Embryonic facial prominence (tissue), 1 donor: ENCODE results near the gene HAAO.

ENCODE experiments used
- DNase-seq: peaks from one replicate; pipeline ENCODE4 v3.0.0-alpha.2; 2016; ENCODE audit errors: extremely low spot score

HAAO gene

DNA sequence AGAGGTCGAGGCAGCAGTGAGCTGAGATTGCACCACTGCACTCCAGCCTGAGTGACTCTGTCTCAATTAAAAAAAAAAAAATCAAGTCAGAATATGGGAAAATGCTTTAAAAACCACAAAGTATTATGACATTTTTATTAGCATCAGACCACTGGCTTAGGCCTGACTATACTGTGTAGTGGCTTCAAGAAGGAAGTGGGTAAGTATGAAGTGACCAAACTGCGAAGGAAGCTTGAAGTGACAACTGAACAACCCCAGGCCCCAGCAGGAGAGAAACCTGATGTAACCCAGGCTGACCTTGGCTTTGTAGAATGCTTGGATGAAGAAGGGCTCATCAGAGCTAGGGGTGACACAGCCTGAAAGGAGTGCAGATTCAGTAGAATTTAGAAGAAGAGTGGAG lies 21.4 kb upstream of the HAAO start:
- no peak for DNase-seq

DNA sequence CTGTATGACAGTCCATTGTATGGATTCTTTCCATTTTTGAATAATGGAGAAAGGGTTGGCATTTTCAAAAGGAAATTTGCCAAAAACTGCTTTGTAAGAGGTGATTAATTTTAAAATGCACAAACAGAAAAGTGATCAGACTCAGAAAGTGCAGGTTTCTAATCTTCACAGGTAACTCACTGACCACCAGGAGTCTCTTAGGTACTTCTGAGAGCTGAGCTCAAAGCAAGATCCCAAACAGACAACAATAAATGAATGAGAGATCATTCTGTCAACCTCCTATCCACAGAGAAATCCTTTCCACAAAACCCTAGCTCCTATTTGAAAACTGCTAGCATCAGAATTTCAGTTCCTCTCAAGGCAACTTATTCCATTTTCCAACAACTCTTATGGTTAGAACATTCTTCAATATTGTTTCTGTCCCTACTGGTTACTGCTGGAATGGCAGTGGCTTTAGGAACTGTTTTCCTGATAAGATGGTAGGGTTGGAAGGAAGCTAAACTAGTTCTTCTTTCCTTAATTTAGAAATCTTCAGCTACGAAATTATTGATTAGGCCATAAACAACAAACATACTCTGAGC lies 20.6 kb upstream of the HAAO start:
- DNase-seq = no peak

DNA sequence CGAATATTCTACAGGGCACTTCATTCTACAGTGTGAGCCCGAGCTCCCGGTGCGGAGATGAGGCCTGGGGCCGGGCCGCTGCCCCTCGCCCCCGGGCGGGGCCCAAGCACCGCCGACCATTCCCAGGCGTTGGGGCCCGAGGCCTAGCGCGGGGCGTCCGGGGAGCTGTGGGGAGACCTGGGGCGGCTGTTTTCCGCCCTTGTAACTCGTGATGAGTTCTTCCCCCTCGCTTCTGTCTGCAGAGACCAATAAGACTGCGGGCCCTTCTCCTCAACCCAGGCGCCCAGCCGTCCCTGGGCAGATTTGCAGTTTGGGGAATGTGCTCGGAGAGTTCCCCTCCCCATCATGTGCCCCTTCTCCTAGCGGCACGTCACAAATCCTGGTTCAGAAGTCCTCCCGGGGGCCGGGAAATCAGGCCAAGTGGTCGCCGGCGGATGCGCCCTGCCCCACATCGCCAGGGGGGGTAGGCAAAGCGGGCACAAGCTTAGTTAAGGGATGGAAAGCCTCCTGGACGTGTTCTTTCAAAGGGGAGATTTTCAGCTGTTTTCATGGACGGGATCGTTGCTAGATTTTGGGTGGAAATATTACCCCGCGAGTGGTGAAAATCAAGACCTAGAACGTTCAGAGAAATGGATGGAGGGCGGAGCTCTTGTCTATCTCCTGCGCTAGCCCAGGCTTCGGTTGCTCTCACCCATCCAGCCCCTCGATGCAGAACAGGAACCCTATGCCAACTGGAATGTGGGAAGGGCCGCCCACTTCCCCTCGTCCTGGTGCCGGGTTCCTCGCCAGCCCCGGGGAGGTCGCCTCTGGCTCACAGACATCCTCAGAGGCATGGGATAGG lies 18.8 kb upstream of the HAAO start:
- DNase-seq = peak; percentile 61

DNA sequence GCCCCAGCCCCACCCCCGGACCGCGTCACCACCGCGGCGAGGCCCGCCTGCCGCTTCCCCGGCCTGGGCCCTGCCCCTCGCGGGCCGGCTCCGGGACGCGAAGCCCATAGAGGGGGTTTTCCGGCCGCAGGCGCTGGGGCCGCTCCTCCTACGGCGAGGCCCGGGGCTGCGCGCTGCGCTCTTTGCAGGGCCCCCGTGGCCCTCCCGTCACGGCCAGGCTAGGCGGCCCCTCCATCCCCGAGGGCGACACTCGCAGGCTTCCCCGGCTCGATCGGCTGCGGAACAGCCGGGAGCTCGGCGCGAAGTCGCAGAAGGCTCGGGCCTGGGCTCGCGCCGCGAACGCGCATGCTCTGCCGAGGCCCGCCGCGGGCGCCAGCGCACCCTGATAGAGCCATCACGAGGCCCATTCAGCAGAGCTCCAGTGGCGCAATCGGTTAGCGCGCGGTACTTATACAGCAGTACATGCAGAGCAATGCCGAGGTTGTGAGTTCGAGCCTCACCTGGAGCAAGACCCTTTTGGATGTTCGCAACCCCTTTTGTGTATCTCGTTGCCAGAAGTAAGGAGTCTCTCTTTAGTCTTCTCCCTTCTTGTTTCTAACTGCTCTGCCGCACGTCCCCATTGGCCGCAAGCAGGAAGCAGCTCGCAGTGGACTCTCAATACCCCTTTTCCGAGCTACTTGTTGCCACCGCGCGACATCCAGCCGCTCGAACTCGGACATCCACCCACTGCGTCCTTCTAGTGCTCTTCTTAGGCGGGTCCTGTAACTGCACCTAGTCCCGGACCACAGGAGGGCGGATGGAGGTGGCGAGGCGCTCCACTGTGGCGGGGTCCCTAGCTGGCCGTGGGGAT lies 18.0 kb upstream of the HAAO start:
- DNase-seq = peak; percentile 87

DNA sequence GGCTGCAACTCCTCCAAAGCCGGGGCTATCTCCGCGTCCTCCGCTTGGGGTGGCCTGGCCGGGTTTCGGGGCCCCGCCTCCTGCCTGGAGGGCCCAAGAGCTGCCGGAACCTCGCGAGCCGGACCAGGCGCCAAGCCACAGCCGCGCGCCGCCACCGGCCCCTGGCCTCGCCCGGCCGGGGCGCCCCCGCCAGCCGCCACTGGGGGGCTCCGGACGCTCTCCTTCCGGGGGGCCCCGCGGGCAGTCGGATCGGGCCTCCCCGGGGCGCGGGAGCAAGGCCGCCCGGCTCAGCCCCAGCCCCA lies 17.4 kb upstream of the HAAO start:
- peak; percentile 47 for DNase-seq

DNA sequence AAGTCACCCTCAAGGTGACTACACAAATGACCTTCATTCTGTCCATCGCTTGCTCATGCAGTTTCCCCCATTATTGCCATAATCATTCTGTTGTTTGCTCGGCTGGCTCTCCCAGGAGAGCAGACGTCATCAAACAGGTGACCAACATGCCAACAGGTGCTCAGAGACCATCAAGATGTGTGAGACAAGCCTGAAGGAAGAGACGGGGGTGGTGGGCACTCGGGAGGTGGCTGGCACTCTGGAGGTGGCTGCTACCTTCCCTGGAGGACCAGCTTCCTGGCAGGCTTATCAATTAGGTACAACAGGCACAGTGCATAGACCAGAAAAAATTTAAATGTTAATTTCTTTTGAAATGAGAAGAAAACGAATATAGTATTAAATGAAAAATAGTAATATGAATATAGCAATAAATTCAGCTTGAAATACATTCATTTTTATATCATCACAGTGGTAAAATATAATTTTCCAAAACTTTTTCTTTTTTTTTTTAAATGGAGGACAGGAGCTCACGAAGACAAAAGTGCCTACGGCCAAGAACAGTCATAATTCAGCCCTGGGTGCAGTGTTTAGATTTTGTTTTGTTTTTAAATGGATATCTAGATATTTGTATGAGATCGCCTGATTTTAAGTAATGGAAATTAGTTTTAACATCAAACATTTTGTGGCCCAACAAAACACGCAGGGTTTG lies 16.9 kb upstream of the HAAO start:
- no peak for DNase-seq

DNA sequence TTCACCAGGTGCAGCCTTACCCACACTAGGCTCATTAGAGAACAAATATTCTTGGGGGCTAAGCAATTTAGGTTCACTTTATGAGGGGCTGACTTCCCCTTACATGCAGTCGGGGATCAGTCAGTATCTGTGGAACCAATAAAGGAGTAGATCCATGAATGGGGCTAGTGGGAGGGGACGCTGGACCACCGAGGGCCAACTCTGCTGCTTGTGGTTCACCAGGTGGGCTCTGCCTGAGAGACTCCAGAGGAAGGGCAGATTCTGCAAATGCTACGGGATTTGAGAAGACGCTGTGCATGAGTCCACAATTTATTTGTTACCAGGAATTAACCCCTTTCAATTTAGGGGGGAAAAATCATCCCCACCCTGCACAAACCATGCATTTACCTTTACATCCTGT lies 15.9 kb upstream of the HAAO start:
- DNase-seq = no peak

DNA sequence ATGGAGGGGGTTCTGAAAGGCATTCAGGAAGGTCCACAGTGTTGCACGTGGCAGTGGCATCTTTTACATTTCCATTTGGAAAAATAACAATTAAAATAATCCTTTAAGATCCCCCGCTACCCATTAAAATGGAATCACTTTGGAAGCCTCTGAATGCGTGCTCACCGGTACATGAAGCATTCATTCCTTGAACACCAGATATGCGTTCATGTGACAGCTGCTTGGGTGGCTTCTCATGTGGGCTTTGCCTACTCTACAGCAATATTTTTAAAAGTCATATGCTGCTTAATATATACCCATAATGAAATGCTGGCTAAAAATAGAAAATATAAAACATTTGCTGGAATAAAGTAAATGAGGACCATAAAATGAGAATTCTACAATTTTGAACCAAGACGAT lies 14.4 kb upstream of the HAAO start:
- DNase-seq = no peak

DNA sequence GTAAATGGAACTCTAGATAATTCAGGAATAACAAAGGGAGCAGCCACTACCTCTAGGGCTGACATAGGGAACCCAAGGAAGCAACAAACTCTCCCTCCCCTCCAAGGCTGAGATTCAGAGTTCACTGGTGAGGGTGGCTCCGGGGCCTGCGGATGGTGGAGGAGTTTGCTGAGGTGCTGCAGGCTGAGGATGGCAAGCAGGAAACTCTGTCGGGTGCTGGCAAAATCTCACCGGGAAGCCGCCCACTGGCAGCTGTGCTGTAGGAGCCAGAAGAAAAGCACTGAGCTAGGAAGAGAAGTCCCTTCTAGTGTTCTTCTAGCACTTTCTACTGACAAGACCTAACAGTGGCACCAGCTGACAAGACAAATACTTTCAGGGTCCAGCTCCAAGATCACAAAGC lies 12.5 kb upstream of the HAAO start:
- DNase-seq = no peak

DNA sequence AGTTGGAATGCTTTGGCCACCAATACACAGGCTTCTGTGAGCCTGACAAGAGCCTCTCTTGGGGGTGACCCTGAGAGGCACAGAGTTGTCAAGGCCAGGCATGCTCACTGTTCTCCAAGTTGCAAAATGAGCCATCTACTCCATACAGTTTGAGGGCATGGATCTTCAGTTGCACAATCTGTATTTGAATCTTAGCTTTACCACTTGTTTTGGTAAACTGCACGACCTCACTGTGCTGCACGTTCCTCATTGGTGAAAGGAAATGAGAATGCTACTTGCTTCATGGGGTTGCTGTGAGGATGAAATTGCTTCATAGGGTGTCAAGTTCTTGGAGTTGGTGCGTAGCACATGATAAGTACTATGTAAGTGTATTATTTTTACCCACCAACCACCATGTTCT lies 12.0 kb upstream of the HAAO start:
- DNase-seq = no peak

DNA sequence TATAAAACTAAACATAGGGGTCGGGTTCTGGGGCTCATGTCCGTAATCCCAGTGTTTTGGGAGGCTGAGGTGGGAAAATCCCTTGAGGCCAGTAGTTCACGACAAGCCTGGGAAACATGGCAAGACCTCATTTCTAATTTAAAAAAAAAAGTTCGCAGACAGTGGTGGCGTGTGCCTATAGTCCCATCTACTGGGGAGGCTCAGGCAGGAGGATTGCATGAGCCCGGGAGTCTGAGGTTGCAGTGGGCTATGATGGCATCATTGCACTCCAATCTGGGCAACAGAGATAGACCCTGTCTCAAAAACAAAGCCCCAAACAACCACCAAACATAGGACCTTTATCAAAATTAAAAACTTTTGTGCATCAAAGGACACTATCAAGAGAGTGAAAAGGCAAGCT lies 9.8 kb upstream of the HAAO start:
- DNase-seq = no peak

DNA sequence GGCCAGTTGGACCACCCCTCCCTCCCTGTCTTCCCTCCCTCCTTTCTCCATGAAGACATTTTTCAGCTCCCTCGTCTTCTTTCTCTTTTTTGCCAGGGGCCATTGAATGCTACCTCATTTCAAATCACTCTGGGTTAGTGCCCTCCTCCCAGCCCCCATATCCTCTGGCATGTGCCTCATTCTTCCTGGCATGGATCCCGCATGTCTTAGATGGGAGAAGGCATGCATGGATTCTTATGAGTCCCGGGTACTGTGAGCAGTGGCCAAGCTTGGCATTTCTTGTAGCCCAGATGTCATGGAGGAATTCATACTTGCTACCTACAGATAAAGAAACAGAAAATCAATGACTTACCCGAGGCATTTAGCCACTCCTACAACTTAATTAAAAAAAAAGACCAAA lies 9.0 kb upstream of the HAAO start:
- no peak for DNase-seq

DNA sequence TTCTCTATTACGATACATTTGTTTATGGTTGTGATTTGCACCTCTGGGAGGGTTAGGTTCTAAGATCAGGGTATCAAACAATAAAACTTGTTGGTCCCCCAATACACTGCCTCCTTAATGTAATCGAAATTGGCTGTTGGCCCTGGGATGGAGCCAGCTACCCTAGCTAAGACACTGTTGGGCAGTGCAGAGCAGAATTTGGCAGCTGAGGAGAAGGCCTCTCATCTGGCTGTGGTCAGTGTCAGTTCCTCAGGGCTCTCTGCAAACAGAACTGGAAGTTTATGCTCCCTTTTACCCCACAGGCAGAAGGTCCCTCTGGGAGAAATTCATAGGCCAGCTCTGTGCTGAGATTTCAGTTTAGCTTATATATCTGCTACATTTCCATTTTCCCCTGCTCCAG lies 8.6 kb upstream of the HAAO start:
- DNase-seq = no peak

DNA sequence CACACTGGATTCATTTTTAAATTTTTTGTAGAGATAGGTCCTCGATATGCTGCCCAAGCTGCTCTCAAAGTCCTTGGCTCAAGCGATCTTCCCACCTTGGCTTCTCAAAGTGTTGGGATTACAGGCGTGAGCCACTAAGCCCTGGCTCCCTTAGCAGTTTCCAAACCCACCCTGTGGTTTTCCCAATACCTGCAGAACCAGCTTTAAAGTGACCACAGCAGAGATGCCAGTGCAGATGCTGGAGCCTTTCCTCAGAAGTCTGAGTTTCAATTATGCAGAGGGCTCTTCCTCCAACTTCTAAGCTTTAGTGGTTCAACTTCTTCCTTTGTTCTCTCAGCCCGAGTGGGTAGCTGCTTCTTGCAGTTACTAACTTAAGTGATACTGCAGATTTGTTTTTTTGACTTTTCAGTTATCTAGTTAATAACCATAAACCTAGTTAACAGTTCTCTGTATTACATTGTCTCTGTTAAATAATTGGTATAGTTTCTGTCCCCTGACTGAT lies 8.1 kb upstream of the HAAO start:
- DNase-seq = no peak

DNA sequence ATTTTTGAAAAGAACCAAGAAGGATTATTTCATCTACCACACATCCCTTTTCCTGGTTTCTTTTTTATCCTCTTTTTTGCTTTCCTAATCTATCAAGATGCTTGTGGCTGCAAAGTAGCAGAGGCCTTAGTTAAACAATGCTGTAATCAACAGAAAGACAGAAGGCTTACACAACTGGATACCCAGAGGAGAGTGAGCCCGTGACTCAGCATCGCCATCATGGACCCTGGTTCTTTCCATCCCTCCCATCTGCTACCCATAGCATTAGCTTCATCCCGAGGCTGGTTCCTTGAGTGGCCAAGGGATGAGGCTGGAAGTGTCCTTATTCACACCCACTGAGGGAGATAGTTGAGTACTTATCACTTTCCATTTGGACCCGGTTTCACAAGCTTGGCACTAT lies 7.5 kb upstream of the HAAO start:
- no peak for DNase-seq

DNA sequence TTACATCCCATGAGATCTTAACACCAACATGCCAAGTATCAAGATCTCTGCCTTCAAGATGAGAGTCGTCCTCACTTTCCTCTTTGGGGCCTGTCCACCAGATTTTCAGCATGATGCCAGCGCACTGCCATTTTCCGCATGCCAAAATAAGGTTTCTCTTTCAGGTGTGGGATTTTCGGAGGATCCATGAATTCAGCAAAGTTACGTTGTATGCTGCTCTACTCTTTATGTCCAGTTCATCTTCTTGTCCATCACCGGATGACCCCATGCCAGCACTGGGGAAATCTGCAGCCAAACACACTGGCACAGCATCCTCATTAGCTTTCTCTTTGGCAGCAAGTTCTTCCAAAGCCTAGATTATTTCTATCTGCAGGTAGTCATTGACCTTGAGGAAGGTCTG lies 4.9 kb upstream of the HAAO start:
- no peak for DNase-seq

DNA sequence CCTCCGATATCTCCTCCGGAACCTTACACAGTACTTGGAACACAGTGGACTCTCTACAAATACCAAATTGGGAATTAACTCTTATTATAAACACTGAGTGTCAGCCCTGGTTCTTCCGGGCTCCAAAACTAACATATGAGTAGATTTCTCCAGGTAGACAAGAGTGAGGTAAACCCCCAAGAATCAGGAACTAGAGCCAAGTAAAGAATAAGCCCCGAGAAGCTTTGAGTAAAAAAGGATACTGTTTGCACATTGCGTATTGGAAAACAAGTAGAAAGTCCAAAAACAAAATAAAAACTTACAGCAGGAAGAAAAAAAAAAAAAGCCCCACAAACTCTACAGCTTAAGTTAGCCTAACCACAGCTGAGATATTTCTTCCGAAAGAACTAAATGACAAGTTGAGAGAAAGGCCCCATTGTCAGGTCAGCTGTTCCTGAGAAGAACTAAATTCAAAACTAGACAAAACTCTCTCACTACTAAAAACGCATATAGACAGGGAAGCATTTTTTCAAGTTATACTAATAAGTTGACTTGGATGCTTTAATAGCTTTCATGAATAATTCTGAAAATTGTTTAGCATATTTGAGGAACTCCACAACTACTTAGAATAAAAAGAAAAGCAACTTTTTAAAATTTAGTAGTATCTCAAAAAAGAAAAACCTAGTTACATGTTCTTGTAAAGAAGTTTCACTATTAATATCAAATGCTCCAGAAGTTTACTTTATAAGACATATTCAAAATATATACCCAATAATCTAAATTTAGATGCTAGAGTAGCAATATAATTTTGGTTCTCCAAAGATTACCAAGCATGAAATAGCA lies 4.3 kb upstream of the HAAO start:
- no peak for DNase-seq

DNA sequence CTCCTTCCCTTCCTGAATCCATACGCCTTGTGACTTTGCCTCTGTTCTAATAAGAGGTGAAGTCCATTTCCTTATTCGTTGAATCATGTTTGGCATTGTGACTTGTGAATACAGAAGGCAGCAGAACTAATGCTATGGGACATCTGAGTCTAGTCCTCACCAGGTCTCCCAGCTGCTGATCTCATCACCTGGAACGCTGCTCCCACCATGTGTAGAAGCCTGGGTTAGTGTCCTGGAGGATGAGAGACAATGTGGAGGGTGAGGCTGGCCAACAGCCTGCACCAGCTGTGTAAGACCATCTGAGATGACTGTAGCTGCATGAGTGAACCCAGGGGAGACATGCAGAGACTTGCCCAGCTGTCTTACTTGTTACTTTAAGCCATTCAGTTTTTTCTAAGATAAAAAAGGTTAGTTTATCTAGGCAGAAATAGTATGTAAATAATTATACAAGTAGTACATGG lies 3.5 kb upstream of the HAAO start:
- no peak for DNase-seq

DNA sequence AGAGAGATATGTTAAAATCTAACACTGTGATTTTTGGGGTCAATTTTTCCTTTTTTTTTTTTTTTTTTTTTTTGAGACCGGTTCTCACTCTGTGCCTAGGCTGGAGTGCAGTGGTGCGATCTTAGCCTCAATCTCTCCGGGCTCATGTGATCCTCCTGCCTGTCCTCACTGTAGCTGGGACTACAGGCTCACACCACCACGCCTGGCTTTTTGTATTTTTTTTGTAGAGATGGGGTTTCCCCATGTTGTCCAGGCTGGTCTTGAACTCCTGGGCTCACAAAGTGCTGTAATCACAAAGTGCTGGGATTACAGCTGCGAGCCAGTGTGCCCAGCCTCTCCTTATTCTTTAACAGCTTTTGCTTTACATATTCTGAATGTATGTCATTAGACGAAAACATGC lies 2.9 kb upstream of the HAAO start:
- no peak for DNase-seq

DNA sequence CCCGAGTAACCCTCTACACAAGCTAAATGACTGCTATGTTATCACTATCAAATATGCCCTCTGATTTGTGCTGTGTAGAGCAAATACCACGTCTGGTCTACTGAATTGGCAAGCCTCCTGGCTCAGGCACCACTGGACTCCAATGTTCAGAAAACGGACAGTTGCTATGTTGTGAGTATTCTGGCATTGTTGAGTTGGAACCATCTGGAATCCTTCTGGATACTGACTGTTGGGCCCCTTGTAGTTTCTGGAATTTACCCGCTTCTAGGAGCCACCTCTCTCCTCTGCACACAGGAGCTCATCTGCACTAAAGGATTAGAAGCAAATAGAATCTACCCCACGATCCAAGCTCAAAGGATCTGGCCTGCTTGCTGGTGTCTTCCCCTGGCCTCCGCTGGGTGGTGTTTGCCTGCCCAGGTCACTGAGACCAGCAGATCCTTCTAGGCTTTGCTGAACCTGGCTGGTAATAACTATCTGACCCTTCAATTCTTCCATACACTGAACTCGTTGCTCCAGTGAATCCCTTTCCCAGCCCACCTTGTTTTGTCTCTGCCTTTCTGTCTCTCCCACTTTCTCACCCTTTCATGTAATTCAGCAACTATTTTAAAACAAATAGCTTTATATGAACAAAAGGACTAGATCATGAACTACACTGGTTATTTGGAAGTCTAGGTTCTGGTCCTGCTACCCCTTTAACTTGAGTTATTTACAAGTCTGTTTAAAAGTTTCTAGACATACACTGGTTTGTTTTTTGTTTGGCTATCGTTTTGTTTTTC lies 2.1 kb upstream of the HAAO start:
- DNase-seq = no peak
